Measurements from ENCODE around the gene PAK1IP1.
"Not testable (repeated sequence)": the region's sequence is repeated elsewhere in the genome, so short reads cannot be mapped to it uniquely, and the experiment has no call there.

The PAK1IP1 gene

GRCh38 chr6:10695086-10695657, 400 bp downstream of the PAK1IP1 start:
- DNase-seq = no peak

GRCh38 chr6:10696655-10697054, 1.9 kb downstream of the PAK1IP1 start:
- no peak for DNase-seq

- DNase-seq = no peak
Observed at GRCh38 chr6:10713962-10714361, 19.2 kb downstream of the PAK1IP1 start.

- no peak for DNase-seq
Observed at GRCh38 chr6:10719296-10719963, 24.7 kb downstream of the PAK1IP1 start.

- no peak for DNase-seq
Observed at GRCh38 chr6:10719964-10720264, 25.1 kb downstream of the PAK1IP1 start.

GRCh38 chr6:10720265-10720959, 25.6 kb downstream of the PAK1IP1 start:
- DNase-seq = no peak

GRCh38 chr6:10720960-10721849, 26.4 kb downstream of the PAK1IP1 start:
- not testable (repeated sequence) for DNase-seq

- DNase-seq = no peak
Observed at GRCh38 chr6:10721850-10722569, 27.2 kb downstream of the PAK1IP1 start.

GRCh38 chr6:10722570-10722819, 27.7 kb downstream of the PAK1IP1 start:
- no peak for DNase-seq

GRCh38 chr6:10722820-10723566, 28.2 kb downstream of the PAK1IP1 start, which contains the start of gene TMEM14C:
Gene TMEM14C, plus strand, starts transcription at chr6:10723070. Its CDS starts 1,544 bp downstream, at chr6:10724614.
- peak; percentile 83 to 95 for DNase-seq

- DNase-seq = no peak
Observed at GRCh38 chr6:10723567-10723881, 28.8 kb downstream of the PAK1IP1 start.

- no peak for DNase-seq
Observed at GRCh38 chr6:10725044-10725443, 30.3 kb downstream of the PAK1IP1 start.

GRCh38 chr6:10725716-10726115, 30.9 kb downstream of the PAK1IP1 start:
- DNase-seq = no peak

- no peak for DNase-seq
Observed at GRCh38 chr6:10730254-10730653, 35.5 kb downstream of the PAK1IP1 start.

GRCh38 chr6:10733151-10733715, 38.5 kb downstream of the PAK1IP1 start:
- DNase-seq = no peak

GRCh38 chr6:10733863-10734262, 39.1 kb downstream of the PAK1IP1 start:
- DNase-seq = no peak

- peak in 1 of 2 experiments; percentile 46 for DNase-seq
Observed at GRCh38 chr6:10736731-10737130, 42.0 kb downstream of the PAK1IP1 start.

- no peak for DNase-seq
Observed at GRCh38 chr6:10740061-10740460, 45.3 kb downstream of the PAK1IP1 start.

GRCh38 chr6:10741643-10742042, 46.9 kb downstream of the PAK1IP1 start:
- not testable (repeated sequence) for DNase-seq

GRCh38 chr6:10742251-10742650, 47.5 kb downstream of the PAK1IP1 start:
- no peak for DNase-seq

- no peak for DNase-seq
Observed at GRCh38 chr6:10743515-10743914, 48.7 kb downstream of the PAK1IP1 start.

- DNase-seq = no peak
Observed at GRCh38 chr6:10745116-10745515, 50.3 kb downstream of the PAK1IP1 start.
